ENCODE results near the gene ZNF264.
A peak's percentile ranks its signal among the peaks of the same experiment; 100 is the strongest.
"Not testable (repeated sequence)": the region's sequence is repeated elsewhere in the genome, so short reads cannot be mapped to it uniquely, and the experiment has no call there.

The ZNF264 gene

DNA sequence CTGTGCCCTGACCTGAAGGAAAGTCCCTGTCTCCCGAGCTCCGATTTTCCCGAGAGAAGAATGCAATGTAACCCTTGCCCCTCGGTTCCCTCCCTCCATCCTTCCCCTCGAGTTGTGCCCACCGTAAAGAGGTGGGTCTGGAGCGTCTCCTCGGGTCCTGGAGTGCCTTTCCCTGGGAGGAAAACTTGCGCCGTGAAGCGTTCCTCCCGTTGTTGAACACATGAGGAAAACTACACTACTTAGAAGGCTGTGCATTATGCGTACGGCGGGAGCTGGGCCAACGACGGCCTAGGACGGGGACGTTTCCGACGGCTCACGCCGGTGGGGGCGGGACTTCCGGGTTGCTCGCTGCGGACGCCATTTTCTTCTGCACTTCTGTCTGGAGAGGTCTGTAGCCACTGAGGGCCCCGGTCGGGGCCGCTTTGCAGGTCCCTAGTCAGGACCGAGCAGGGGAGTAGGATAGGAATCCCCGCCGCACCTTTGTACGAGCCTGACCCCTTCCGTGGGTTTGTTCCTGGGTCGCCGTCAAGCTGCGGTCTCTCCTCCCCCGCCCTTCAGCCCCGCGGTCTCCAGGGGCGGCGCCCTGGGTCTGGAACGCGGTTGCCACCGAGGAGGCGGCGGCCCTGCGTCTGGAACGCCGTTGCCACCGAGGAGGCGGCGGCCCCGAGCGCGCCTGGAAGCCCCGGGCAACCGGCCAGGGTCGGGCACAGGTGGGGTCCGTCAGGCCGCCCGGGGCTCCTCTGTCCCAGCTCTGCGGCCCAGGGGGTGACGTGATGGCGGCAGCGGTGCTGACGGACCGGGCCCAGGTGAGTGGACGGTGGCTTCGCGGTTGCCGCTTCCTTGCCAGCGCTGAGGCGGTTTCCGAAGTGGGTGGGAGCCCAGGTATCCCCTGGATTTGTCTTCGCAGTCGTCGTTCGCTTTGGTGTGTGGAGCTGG lies at the start of gene ZNF264:
Gene ZNF264 (plus strand): TSS at position 360 of the 936 bp plus-strand sequence. CDS start 414 bp downstream, at position 774.
- DNase-seq (ENCODE audit: low read depth in 2 of 2) = peak; percentile 81

DNA sequence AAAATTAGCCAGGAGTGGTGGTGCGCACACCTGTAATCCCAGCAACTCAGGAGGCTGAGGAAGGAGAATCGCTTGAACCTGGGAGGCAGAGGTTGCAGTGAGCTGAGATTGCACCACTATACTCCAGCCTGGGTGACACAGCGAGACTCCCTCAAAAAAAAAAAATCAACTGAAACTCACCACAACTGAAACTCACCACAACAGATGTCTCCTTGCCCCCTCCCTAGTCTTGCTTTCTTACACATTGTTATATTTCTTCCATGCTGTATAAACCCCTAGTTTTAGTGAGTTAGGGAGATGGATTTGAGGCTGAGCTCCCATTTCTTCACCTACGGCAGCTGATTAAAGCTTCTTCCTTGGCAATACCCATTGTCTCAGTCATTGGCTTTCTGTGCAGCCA lies 49.6 kb upstream of the ZNF264 start:
- no peak for DNase-seq (ENCODE audit: low read depth in 2 of 2)

GRCh38 chr19:57152921-57153320 lies 38.4 kb upstream of the ZNF264 start:
- no peak for DNase-seq (ENCODE audit: low read depth in 2 of 2)

GRCh38 chr19:57161985-57162539 lies 29.2 kb upstream of the ZNF264 start:
- no peak for DNase-seq (ENCODE audit: low read depth in 2 of 2)

DNA sequence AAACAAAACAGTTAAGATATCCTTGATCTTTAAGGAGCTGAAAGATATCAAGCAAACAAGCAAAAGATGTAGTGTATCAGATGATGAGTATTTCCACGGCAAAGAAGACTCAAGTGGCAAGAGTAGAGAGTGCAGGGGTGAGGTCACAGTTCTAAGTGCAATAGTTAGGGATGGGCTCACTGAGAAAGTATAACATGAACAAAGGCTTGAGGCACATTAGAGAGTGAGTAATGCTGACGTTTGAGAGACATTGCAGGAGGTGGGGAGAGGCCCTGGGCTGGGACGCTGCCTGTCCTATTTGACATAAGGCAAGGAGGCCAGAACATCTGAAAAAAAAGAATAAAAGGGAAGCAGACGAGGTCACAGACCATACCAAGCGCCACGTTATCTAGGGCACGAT lies 25.5 kb upstream of the ZNF264 start:
- no peak for DNase-seq (ENCODE audit: low read depth in 2 of 2)

- DNase-seq (ENCODE audit: low read depth in 2 of 2) = no peak
Measured at GRCh38 chr19:57167385-57167784, 23.9 kb upstream of the ZNF264 start, which contains the start of gene DUXA. Gene DUXA, minus strand, starts transcription at chr19:57167485. Its CDS starts 42 bp downstream, at chr19:57167443.

DNA sequence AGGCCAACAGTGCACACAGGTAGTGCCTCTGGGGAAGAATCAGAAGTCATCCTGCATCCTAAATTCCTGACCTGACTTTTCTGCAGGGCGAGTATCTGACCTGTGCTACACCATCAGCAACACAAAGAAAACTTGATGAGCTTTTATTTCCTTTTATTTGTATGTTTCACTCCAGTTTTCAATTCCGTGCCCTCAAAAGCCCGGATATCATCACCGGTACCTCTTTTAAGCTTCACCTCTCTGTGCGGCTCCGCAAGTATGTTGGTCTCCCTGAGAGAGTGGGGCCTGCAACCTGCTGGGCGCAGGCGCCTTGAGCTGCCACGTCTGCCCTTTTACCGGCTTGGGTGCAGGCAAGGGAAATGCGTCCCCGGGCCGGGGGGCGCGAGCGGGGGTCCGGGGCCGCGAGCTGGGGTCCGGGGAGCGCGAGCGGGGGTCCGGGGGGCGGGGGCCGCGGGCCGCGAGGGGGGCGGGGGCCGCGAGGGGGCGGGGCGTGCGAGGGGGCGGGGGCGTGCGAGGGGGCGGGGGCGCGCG lies 19.7 kb upstream of the ZNF264 start:
- no peak for DNase-seq (ENCODE audit: low read depth in 2 of 2)

DNA sequence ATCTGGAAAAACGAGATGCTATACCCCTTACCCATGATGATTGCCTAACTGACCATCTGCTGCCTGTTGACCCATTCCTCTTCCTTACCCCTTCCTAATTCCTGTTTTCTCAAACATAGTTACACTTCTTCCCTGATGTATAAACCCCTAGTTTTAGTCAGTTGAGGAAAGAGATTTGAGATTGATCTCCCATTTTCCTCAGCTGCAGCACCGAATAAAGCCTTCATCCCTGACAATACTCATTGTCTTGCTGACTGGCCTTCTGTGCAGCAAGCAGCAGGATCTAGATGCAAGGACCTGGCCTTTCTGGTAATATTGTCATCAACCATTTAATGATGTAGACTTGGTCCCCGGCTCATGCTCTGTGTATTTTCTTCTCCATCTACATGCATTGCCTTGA lies 999 bp upstream of the ZNF264 start:
- no peak for DNase-seq (ENCODE audit: low read depth in 2 of 2)

DNA sequence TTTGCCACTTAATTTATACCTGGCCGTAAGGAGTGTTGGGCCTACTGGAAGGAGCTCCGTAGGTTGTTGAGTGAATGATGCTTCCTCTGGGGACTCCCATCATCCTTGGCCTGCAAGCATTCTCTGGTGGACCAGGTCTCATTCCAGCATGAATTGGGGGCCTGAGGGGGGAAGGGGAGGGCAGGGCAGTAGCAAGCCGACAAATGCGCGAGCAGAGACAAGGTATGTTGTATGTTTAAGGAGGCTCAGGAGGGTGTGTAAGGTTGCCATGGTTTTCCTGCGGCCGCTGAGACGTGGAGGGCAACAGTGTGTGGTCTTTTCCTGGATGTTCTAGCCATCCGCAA lies 749 bp downstream of the ZNF264 start:
- no peak for DNase-seq (ENCODE audit: low read depth in 2 of 2)

- no peak for DNase-seq (ENCODE audit: low read depth in 2 of 2)
Measured at GRCh38 chr19:57192993-57193392, 1.7 kb downstream of the ZNF264 start.

DNA sequence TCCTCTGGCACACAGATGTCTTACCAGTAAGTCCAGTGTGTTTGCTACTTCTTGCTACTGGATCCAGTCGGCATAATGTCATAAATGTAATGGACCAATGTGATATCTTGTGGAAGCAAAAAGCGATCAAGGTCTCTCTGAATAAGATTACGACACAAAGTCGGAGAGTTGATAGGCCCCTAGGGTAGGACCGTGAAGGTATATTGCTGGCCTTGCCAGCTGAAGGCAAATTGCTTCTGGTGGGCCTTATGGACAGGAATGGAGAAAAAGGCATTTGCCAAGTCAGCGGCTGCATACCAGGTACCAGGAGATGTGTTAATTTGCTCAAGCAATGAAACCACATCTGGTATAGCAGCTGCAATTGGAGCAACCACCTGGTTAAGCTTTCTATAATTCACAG lies 6.6 kb downstream of the ZNF264 start:
- DNase-seq (ENCODE audit: low read depth in 2 of 2) = not testable (repeated sequence)

GRCh38 chr19:57202160-57202559 lies 10.9 kb downstream of the ZNF264 start:
- DNase-seq (ENCODE audit: low read depth in 2 of 2) = no peak

DNA sequence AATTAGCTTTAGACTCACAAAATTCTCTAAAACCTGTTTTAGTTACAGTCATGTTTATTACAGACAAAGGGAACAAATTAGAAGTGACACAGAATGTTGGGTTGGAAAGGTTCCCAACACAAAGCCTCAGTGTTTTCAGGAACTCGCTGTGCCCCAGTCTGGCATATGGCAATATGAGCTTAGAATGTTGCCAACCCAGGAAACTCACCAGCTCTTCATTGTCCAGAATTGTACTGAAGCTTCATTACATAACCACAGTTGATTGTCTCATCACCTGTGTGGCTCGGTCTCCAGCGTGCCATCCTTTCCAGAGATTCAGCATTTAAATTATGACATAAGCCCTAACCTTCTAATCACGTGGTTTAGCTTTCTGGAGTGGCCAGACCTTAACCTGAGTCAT lies 19.1 kb downstream of the ZNF264 start:
- no peak for DNase-seq (ENCODE audit: low read depth in 2 of 2)

GRCh38 chr19:57212109-57212508 lies 20.8 kb downstream of the ZNF264 start:
- DNase-seq (ENCODE audit: low read depth in 2 of 2) = no peak

DNA sequence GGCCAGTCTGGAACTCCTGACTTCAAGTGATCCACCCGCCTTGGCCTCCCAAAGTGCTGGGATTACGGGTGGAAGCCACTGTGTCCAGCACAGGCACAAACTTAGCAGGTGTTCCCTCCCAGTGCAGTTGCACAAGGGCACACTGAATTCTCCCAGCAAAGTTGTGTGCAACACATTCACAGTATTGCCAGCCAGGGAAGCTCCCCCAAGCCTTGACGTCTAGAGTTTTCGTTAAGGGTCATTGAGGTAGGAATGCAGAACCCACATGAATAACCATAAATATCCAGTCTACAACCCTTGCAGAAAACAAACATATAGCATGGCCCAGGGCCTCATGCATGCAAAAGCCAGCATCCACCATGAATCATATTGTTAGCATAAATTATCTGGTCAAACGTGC lies 36.2 kb downstream of the ZNF264 start:
- DNase-seq (ENCODE audit: low read depth in 2 of 2) = no peak

- no peak for DNase-seq (ENCODE audit: low read depth in 2 of 2)
Measured at GRCh38 chr19:57231686-57232085, 40.4 kb downstream of the ZNF264 start.

- DNase-seq (ENCODE audit: low read depth in 2 of 2) = no peak
Measured at GRCh38 chr19:57233207-57233606, 41.9 kb downstream of the ZNF264 start.

DNA sequence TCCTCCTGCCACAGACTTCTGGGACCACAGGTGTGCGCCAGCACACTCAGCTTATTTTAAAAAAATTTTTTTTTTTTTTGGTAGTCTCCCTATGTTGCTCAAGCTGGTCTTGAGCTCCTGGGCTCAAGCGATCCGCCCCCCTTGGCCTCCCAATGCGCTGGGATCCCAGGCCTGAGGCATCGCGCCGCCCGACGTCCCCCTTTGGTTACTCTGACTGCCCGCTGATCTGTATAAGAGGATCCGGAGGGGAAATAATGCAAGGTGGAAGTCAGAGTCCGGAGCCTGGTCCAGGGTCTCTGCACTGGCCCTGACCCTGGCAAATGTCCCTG lies 48.6 kb downstream of the ZNF264 start:
- DNase-seq (ENCODE audit: low read depth in 2 of 2) = no peak

DNA sequence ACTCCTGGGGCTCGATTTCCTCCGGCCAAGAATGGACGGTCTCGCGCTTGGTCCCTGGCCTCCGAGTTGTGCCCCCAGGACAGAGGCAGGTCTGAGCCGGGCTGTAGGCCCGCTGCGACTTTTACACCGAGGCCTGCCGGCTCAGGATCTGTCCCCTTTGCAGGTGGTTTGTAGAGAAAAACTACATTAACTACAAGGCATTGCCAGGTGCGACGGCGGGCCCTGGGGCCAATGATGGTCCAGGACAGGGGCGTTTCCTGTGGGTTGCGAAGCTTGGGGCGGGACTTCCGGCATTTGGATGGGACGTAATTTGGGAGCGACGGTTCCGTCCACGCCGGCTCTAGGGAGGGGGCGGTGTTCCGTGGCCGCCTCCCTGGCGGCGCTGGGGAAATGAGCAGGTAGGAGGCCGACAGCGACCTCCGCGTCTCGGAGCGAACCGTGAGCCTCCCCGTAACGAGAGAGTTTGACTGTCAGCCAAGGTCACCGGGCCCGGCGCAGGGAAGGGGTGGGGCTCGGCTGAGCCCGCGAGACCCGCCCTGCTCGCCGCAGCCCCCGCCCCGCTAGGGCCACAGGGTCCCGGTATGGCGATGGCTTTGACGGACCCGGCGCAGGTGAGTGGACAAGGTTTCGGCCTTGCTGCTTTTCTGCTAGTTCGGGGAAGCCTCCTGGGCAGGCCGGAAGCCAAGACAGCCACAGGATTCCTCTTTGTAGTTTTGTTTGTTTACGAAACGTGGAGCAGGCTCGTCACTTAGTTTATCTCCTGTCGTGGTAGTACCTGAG lies 49.2 kb downstream of the ZNF264 start, which contains the start of gene ZNF805:
Gene ZNF805 (plus strand): TSS at position 322 of the 780 bp plus-strand sequence. CDS start 260 bp downstream, at position 582.
- DNase-seq (ENCODE audit: low read depth in 2 of 2) = peak; percentile 85 to 92

DNA sequence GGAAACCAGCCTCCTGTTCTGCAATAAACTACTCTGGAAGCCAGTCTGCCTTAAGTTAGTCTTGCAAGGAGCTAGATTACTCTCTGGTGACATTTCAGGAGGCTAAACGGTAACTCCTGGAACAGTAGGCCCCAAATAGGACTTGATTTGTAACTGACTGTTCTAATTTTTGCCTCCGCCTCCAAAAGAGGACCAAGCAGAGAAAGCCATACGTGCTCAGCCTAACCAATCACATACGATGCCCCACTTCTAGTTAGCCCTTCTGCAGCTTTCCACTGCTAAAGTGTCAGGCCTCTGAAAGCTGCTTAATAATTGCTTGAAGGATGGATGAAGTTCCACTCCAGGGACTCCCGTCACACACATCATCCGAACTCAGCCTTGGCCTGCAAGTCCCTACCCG lies 49.9 kb downstream of the ZNF264 start:
- DNase-seq (ENCODE audit: low read depth in 2 of 2) = no peak

DNA sequence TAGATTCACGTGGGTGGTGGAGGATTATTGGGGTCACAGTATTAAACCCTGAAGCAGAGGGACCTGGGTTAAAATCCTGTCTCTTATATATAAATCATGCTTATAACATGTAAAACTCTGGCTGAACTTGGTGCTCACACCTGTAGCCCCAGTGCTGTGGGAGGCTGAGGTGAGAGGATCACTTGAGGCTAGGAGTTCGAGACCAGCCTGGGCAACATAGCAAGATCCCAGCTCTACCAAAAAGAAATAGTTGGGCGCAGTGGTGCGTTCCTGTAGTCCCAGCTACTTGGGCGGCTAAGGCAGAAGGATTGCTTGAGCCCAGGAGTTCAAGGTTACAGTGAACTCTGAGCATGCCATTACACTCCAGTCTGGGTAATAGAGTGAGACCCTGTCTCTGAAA lies 51.5 kb downstream of the ZNF264 start:
- no peak for DNase-seq (ENCODE audit: low read depth in 2 of 2)

DNA sequence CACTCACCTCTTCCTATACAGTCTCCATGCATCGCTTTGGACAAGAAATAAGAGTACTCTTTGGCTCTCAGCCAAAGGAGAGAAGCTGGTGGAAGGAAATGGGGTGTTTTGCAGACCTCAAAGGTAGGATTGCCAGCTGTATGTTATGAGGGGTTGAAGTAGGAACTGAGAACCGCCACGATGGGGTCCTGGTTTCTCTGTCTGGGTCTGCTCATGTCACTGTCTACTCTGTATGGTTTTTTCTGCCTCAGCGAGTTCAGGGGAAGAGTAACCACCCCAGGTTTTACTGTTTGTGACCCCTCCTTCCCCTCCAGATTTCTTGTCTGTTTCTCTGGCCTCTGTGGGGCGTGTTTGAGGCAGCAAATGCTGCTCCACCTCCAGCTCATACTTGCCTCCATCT lies 53.2 kb downstream of the ZNF264 start:
- no peak for DNase-seq (ENCODE audit: low read depth in 2 of 2)
